Brain microvascular endothelial cell (primary cell): ENCODE data around the gene PCBP3.

Source experiments
- DNase-seq: peaks from one replicate; pipeline ENCODE4 v3.0.0-alpha.2; 2020
- H3K27ac ChIP-seq: fragments of 250-450 bp; sonication (Bioruptor Pico); 2 replicates; pipeline ENCODE4 v1.5.1; 2020; ENCODE audit warnings: mild to moderate bottlenecking, moderate library complexity
- H3K27me3 ChIP-seq: fragments of 250-450 bp; sonication (Bioruptor Pico); replicated peaks from 2 replicates; pipeline ENCODE4 v1.5.1; 2020; ENCODE audit warnings: mild to moderate bottlenecking
- H3K36me3 ChIP-seq: fragments of 250-450 bp; sonication (Bioruptor Pico); replicated peaks from 2 replicates; pipeline ENCODE4 v1.5.1; 2020; ENCODE audit warnings: mild to moderate bottlenecking
- H3K4me3 ChIP-seq: 2 replicates; pipeline ENCODE4 v1.5.1; 2011; ENCODE audit warnings: low read depth, mild to moderate bottlenecking, control low read depth, low read length, moderate library complexity
- CTCF ChIP-seq: IDR thresholded peaks from 2 replicates; pipeline ENCODE4 v1.5.1; 2011; ENCODE audit warnings: low read depth, mild to moderate bottlenecking, moderate library complexity, low read length, control low read depth, inconsistent platforms; ENCODE audit errors: missing control alignments
- in situ Hi-C: cut with HindIII; loops from 2 replicates; pipeline ENCODE4 v1.10.0; 2017; ENCODE audit warnings: low sequenced_read_pairs, low pct_ligation_motif_present

Gene PCBP3

GRCh38 chr21:45737485-45738166, 94.1 kb downstream of the PCBP3 start:
- DNase-seq, result no peak
- Histone ChIP-seq H3K4me3 (no peak overlapping the region), H3K27me3 (no peaks in the 10 kb centered on the region), H3K27ac (no peak overlapping the region), H3K36me3 (no peaks in the 10 kb centered on the region)
- TF ChIP-seq CTCF, result no peak
- in situ Hi-C loops, result no loop called here

GRCh38 chr21:45739218-45740087, 95.9 kb downstream of the PCBP3 start:
- no peaks in the 10 kb centered on the region for H3K36me3 ChIP-seq
- DNase-seq, result no peak
- in situ Hi-C loops, result no loop called here
- H3K27me3 ChIP-seq, result no peaks in the 10 kb centered on the region
- TF ChIP-seq CTCF, result no peak
- no peak overlapping the region for H3K4me3 ChIP-seq
- no peak overlapping the region for H3K27ac ChIP-seq

- H3K27ac ChIP-seq, result no peak overlapping the region
- no peak for DNase-seq
- no peaks in the 10 kb centered on the region for H3K27me3 ChIP-seq
- H3K4me3 ChIP-seq, result no peak overlapping the region
- H3K36me3 ChIP-seq, result no peaks in the 10 kb centered on the region
- in situ Hi-C loops, result no loop called here
- no peak for TF ChIP-seq CTCF
Measured at GRCh38 chr21:45740088-45740440, 96.5 kb downstream of the PCBP3 start.

- DNase-seq, result no peak
- in situ Hi-C loops, result no loop called here
Measured at GRCh38 chr21:45740491-45741357, 97.2 kb downstream of the PCBP3 start.

GRCh38 chr21:45741691-45742090, 98.2 kb downstream of the PCBP3 start:
- H3K36me3 ChIP-seq, result peaks cover 2% of the 10 kb centered on the region
- in situ Hi-C loops, result no loop called here
- DNase-seq, result no peak
- H3K27ac ChIP-seq, result no peak overlapping the region
- H3K4me3 ChIP-seq, result no peak overlapping the region
- no peaks in the 10 kb centered on the region for H3K27me3 ChIP-seq
- TF ChIP-seq CTCF, result no peak

More at GRCh38 chr21:45740491-45741357, 97.2 kb downstream of the PCBP3 start:
- Histone ChIP-seq H3K27ac (no peak overlapping the region), H3K4me3 (no peak overlapping the region), H3K36me3 (peaks cover 2% of the 10 kb centered on the region), H3K27me3 (no peaks in the 10 kb centered on the region)
- TF ChIP-seq CTCF, result no peak
